Measurements from ENCODE around the gene CPN2.

The CPN2 gene

GRCh38 chr3:194330579-194330978 is 20.5 kb downstream of the CPN2 start:
- DNase-seq (ENCODE audit: low read depth): no peak
- no peak overlapping the region for H3K4me3 ChIP-seq (ENCODE audit: low read length)
- TF ChIP-seq, protein P1, sequence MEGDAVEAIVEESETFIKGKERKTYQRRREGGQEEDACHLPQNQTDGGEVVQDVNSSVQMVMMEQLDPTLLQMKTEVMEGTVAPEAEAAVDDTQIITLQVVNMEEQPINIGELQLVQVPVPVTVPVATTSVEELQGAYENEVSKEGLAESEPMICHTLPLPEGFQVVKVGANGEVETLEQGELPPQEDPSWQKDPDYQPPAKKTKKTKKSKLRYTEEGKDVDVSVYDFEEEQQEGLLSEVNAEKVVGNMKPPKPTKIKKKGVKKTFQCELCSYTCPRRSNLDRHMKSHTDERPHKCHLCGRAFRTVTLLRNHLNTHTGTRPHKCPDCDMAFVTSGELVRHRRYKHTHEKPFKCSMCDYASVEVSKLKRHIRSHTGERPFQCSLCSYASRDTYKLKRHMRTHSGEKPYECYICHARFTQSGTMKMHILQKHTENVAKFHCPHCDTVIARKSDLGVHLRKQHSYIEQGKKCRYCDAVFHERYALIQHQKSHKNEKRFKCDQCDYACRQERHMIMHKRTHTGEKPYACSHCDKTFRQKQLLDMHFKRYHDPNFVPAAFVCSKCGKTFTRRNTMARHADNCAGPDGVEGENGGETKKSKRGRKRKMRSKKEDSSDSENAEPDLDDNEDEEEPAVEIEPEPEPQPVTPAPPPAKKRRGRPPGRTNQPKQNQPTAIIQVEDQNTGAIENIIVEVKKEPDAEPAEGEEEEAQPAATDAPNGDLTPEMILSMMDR (conservative IDR thresholded peaks at IDR 0.05; ENCODE audit: low read depth, low read length): no peak

- TF ChIP-seq, protein P1 (conservative IDR thresholded peaks at IDR 0.05; ENCODE audit: low read depth, low read length): no peak
- DNase-seq (ENCODE audit: low read depth): no peak
- H3K4me3 ChIP-seq (ENCODE audit: low read length): no peak overlapping the region
These were observed 21.0 kb downstream of the CPN2 start for GRCh38 chr3:194330160-194330559.

- no peak overlapping the region for H3K4me3 ChIP-seq (ENCODE audit: low read length)
- TF ChIP-seq, protein P1 (conservative IDR thresholded peaks at IDR 0.05; ENCODE audit: low read depth, low read length): no peak
- DNase-seq (ENCODE audit: low read depth): no peak
These were observed 21.6 kb downstream of the CPN2 start for GRCh38 chr3:194329583-194329965.

DNA sequence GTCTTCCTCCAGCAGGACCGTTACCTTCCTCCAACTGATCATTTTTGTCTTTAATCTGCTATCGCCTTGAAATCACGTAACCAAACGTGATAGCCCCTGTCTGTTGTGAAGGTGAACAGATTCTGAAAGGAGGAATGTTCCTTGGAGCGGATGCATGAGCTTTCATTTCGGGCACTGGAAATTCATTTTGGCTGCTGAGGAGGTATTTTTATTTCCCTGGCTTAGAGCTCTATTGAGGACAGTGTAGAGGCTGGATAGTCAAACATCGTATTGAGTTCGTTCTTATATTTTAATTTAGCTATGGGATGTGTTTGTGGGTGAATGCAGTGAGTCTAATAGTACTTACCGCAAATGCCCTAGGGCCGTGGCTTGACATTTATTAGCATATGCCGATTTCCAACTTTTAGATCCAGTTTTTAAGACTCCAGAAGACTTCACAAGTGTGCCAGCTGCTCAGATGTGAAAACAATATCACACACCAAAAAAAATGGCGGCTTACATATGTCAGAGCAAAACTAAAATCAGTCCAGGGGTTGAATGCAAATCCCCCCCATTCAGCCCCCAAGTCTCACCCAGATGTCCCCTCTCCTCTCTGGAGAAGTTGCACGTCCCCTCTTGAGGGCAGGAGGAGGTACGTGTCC is 22.1 kb downstream of the CPN2 start:
- H3K4me3 ChIP-seq (ENCODE audit: low read length): no peak overlapping the region
- no peak for DNase-seq (ENCODE audit: low read depth)
- TF ChIP-seq, protein P1 (conservative IDR thresholded peaks at IDR 0.05; ENCODE audit: low read depth, low read length): no peak

DNA sequence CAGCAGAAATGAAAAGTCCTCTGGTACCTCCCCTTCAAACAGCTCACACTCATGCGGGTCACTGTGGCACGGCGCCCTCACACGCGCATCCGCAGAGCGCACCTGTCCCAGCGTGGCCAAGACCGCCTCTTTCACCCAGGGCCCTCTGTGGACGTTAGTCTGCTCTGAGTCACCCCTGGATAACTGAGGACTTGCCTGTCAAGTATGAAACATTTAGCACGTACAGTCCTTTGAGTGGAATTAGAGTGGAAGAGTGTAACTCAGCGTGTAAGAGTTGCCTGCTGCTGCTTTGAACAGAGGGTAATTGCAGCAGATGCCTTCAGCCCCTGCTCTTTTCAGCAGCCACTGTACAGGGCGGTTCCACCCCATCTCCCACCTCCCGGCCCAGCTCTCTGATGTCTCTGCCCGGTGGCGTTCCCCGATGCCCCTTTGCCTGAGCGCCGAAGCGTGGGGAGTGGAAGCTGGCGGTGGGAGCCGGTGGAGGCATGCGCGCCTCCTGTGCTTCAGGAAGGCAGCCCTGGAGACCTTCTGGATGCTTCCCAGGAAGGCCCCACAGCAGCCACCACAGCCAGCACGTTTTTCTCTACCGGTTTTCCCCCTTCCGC is 23.0 kb downstream of the CPN2 start:
- DNase-seq (ENCODE audit: low read depth): peak; percentile 48
- no peak overlapping the region for H3K4me3 ChIP-seq (ENCODE audit: low read length)
- TF ChIP-seq, protein P1 (conservative IDR thresholded peaks at IDR 0.05; ENCODE audit: low read depth, low read length): no peak

DNA sequence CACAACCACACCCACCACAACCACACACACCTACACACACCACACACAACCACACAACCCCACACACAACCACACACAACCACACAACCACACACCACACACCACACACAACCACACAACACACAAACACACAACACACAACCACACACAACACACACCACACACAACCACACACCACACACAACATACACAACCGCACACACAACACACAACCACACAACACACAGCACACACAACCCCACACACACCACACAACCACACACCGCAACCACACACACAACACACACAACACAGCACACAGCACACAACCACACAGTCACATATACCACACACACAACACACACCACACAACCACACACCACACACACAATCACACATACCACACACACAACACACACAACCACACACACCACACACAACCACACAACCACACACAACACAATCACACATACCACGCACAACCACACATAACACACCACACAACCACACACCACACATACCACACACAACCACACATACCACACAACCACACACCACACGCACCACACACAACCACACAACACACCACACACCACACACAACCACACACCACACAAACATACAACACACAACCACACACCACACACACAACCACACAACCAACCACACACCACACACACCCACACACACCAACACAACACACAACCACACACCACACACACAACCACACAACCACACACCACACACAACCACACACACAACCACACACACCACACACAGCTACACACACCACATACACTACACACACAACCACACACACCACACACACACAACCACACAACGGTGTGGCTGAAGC is 23.7 kb downstream of the CPN2 start:
- no peak overlapping the region for H3K4me3 ChIP-seq (ENCODE audit: low read length)
- TF ChIP-seq, protein P1 (conservative IDR thresholded peaks at IDR 0.05; ENCODE audit: low read depth, low read length): no peak
- DNase-seq (ENCODE audit: low read depth): no peak

GRCh38 chr3:194326968-194327217 is 24.2 kb downstream of the CPN2 start:
- H3K4me3 ChIP-seq (ENCODE audit: low read length): no peak overlapping the region
- DNase-seq (ENCODE audit: low read depth): no peak
- TF ChIP-seq, protein P1 (conservative IDR thresholded peaks at IDR 0.05; ENCODE audit: low read depth, low read length): no peak

Measured in retinal pigment epithelial cell (primary cell).